HL-60/S4 treated with phorbol 12-myristate 13-acetate at 8.2 ng/mL for 4 days and 3 days (cell line): ENCODE measurements around the gene GALNT8.
"Not testable (repeated sequence)": the region's sequence is repeated elsewhere in the genome, so short reads cannot be mapped to it uniquely, and the experiment has no call there.

Experiments
- in situ Hi-C: fragments of 300-500 bp; cut with MboI; formaldehyde crosslinking; loops from 2 replicates; pipeline ENCODE4 v1.15.0; 2022; ENCODE audit warnings: low sequenced_read_pairs

Gene GALNT8

DNA sequence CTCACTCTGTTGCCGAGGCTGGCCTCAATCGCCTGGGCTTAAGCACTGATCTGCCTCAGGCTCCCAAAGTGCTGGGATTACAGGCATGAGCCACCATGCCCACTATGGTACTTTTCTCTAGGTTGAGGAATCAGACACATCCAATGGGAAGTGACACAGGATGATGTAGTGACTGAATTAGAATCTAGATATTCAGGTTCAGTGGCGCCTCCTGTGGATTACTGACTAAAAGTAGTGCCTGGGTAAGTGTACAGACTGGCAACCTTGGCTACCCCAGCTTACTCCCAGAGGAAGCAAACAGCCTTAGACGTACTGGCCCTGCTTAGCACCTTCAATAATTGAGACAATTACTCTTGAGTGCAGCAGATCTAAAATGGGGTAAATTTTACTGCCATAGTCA, 22.8 kb downstream of the GALNT8 start:
- in situ Hi-C loops = no loop called here

DNA sequence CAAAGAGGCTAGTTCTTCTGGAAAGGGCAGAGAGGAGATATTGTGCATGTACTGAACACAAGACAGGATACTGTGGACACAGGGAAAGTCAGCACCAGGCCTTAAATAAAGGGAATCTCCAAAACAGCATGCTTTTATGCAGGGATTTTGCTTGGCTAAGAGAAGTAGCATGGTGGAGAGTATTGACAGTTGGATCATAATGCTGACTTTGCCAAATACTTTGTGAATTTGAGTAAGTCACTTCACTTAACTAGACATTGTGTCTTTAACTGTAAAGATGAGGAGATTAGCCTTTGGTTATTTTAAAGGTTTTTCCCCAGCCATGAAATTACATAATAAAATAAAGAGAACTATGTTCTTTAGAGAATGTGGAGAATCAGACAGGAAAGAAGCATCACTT, 24.5 kb downstream of the GALNT8 start:
- in situ Hi-C loops = no loop called here

DNA sequence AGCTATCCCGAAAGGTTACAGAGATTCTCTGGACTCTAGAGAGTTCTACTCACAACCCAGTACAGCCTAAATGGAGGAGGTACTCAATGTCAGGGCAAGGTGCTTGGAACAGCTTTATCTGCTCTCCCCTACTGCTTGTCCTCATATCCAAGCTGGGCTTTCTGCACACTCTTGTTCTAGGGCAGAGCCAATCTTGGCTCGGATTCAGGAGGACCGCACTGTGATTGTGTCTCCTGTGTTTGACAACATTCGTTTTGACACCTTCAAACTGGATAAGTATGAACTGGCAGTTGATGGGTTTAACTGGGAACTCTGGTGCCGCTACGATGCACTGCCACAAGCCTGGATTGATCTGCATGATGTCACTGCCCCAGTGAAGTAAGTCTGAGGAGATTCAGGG, 25.0 kb downstream of the GALNT8 start:
- in situ Hi-C loops = no loop called here

DNA sequence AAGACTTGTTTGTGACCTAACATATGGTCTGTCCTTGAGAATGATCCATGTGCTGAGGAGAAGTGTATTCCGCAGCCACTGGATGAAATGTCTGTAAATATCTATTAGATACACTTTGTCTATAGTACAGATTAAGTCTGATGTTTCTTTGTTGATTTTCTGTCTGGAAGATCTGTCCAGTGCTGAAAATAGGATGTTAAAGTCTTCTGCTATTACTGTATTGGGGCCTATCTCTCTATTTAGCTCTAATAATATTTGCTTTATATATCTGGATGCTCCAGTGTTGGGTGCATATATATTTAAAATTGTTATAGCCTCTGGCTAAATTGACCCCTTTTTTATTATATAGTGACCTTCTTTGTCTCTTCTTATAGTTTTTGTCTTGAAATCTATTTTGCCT, 31.5 kb downstream of the GALNT8 start:
- in situ Hi-C loops = not testable (repeated sequence)

DNA sequence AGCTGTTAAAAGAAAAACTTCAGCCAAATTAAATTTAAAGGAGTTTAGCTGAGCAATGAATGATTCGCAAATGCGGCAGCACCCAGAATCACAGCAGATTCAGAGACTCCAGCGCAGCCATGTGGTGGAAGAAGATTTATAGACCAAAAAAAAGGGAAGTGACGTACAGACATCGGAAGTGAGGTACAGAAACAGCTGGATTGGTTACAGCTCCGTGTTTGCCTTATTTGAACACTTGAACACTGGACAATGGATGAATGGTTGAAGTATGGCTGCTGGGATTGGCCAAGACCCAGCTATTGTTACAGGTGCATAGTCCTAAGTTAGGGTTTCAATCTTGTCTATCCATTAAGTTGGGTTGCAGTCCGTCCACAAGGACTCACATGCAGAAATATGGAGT, 42.6 kb downstream of the GALNT8 start:
- in situ Hi-C loops = no loop called here

DNA sequence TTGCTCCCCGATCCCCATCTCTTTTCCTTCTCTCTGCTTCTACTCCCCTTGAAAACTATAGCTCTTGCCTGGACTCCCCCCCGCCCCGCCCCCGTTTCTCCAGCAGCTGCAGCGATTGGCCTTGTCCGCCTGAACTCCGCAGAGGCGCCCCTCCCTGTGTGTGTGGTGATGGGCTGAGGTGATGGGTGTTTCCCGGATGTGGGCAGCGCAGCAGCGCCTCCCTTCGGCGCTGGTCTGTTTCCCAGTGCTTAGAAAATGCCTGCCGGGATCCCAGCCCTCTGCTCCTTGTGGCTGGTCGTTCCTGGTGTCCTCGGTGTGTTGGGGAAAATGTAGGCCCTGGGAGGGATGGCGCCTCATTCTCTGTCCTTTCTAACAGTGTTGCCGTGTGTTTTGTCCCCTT, 43.3 kb downstream of the GALNT8 start:
- in situ Hi-C loops = no loop called here

DNA sequence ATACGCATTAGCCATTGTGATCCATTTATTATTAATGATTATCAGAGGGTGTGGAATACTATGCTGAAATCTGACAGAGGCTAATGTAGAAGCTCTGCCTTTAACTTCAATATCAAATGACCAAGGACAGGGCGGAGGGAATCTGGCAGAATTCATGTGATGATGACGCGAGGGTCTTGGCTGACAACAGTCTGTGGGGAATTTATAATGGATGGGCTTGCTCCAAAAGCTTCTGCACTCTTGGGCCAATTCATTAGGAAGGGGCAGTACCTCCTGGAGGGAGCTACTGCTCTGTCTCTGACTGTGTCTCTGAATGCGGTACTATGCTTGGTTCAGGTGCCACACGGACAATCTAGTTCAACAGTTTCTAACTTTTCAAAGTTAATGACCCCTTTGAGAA, 46.2 kb downstream of the GALNT8 start:
- in situ Hi-C loops = no loop called here

DNA sequence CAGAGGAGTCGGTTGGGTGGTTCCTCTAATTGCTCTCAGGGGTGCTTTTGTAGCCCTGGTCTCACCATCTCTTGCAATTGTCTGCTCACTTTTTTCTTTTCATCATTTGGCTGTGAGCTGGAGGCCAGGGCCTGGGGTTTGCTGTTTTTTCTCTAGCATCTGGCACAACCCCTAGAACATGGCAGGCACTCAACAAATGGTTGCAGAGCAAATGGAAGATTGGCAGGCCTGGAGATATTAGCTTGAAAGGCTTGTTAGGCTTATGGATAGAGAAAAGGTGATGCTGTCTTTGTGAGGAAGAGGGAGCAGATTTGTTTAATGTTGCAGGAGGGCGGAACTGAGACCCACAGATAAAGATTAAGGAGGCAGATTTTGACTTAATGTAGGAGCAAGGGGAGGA, 47.0 kb downstream of the GALNT8 start:
- in situ Hi-C loops = no loop called here

DNA sequence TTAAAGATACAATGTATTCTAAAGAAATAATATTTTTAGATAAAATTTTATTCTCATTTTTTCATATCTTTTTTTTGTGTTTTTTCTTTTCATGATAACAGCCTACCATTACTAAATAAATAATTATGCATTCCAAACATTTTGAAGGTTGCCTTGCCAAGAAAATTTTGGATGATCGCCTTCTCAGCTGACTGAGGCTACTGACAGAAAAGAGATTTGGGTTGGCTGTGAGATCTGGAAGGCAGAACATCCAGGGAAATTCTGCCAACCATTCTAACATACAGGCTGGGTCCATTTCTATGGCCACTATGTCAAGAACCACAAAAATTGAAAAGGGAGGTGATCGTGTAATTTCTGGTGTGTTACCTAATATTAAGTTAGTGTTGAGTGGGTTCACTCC, 48.1 kb downstream of the GALNT8 start:
- in situ Hi-C loops = no loop called here

DNA sequence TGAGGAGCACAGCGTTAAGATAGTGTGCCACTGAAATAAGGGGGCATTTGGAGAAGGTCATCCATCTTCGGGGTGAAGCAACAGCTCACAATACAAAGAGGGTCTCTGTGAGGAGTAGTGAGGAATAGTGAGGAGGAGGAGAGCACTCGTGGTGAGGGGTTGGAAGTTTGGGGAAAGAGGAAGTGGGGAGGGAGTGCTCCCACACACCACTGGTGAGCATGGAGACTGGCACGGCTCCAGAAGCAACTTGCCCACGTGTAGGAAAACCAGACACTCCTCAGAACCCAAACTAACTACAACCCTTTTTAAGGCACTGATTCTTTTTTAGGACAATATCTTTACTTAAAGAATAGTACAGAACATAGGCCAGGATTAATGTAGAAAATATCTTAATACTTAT, 48.9 kb downstream of the GALNT8 start:
- in situ Hi-C loops = no loop called here

DNA sequence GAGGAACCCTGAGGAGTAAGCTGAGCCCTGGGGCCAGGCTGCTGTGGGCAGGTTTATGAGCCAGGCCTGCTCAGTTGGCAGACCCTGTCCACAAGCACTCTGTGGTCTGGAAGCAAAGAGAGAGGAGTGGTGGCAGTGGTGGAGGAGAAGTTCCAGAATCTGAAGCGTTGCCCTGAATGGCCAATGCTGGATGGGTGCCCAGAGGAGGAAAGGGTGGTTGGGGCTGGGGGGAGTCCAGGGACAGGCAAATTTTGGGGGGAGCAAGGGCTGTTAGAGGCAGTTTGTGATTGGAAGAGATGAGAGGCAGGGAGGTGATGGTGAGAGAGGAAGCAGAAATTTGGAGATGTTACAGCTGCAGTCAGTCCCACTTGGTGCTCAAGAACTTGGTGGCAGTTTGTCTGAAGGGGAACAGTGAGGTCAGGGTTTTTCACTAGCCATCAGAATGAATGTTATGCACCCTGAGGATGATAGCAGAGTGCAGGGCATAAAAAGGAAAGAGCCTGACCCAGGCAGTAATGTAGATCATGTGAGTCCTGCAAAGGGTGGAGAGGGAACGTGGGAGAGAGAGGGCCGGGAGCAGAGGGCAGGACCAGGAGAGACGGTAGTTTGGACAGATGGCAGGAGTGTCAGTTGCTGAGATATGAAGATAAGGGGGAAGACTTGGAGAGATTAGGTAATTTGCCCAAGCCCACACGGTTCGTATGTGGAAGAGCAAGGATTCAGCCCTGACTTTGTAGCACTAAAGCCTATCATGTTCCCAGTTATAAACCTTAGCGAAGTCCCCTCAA, 51.2 kb downstream of the GALNT8 start:
- in situ Hi-C loops = no loop called here

DNA sequence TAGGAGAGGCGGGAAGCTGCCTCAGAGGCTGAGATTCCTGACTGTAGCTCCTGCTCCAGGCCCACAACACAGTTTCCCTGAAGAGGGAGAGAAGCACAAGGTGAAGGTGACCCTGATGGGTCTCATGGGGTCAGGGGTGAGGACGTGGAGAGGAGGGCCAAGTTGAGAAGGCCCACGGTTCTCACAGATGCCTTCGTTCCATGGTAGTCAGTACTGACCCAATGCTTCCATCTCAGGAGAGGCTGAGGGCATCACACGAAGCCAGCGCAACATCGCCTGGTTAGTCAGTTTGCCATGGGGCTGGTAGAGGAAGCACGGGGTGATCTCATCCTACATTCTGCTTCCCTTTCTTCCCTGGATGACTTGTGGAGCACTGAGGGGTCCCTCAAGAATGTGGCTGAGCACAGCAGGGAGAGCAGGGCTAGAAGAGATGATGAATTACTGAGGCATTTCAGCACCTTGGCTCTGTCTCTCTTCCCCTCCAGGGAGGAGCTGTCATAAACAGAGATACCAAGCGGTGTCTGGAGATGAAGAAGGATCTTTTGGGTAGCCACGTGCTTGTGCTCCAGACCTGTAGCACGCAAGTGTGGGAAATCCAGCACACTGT, 51.9 kb downstream of the GALNT8 start:
- in situ Hi-C loops = no loop called here

DNA sequence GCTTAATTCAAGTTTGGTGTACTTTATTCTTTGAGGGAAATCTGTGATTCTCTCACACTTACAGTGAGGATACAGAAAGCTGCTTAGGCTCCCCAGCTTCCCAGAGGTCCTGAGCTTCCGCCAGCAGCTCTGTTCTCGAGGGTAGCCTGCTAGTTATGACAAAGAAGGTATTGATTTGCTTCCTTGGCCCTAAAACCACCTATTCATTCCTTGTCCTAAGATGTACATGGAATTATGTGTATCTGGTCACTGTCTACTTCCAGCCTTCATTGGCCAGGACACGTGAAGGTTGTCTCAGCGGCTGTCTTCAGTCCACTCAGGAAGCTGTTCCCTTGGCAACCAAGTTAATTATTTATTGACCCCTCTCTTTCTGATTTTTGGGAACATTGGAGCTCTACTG, 55.7 kb downstream of the GALNT8 start:
- in situ Hi-C loops = no loop called here

DNA sequence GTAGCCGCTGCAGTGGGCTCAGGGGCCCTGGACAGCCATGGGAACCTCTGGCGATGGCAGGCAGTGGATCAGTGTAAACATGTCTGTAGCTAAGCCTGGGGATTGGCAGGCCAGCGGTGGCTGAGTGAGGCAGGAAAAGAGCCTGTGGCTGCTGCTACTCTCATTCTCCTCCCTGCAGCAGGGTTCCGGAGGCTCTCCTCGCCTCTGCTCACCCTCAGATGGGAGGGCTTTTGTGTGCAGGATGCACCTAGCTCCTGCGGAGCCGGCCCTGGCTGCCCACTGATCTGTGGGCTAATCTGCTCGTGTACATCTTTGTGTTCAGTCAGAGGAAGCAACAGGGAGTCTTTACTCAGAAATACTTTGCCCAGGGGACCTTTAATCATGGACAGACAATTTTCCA, 59.5 kb downstream of the GALNT8 start:
- in situ Hi-C loops = no loop called here

DNA sequence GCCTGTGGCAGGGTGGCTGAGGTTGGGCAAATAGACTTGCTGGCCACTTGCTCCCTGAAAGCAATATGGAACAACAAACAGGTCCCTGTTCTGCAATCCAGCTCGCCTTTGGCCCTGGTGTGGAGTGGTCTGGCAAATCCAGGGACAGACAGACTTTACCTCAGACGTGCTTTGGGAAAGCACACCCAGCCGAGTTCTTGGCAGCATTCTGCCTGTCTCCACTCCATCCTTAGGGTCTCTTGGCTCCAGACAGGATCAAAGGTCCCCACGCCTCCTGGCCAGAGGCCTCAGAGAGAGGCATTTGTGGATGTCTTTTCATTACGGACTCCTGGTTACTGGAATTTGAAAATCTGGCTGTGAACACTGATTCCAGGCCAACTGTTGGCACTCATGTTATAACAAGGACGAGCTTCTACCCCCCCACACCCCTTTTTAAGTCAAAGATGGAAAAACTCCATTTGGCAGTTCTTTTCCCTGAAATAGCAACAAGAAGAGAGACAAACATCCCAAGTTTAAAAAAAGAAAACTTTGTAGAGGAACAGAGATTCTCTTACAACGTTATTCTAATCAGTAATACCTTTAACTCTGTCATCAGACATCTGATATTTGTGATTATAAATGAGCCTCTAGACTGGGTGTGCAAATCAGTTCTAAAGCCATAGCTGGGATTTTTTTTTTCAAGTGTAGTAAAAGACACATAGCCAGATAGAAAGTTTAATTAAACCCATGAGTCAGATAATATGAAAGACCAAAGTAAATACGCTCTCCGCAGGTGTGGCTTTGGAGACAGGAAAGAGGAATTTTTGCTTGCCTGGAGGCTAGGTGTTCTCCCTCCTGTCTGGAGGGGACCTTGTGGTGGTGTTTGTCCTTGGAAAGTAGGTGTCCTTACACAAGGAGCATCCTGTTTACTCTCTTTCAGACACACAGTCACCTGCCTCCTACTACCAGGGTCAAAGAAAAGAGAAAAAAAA, 60.7 kb downstream of the GALNT8 start:
- in situ Hi-C loops = no loop called here

DNA sequence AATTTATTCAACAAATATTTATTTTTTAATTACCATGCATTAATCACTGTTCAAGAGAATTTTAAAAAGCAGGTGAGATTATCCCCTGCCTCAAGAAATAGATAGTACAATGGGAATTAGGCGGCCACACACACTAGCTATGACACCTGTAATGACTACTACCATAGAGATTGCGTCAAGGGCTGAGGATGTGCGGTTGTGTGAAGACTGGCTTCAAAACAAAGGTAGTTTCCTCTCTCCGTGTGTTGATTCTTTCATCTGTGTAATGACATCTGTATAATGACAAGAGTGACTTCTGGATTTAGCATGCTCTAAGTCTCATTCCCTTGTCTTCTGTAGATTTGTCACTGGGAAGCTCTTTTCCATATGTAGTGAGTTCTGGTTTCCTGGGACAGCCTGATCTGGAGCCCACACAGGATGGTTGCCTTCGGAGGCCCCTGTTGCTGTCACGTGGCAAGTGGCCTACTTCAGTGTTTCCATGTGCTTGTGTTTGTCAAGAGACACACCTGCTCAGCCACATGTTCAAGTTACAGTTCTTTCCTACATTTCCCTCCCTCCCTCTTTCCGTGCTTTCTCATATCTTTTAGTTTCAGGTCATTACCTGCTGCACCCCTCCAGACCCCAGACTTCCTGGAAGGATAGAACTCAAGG, 64.3 kb downstream of the GALNT8 start:
- in situ Hi-C loops = no loop called here

DNA sequence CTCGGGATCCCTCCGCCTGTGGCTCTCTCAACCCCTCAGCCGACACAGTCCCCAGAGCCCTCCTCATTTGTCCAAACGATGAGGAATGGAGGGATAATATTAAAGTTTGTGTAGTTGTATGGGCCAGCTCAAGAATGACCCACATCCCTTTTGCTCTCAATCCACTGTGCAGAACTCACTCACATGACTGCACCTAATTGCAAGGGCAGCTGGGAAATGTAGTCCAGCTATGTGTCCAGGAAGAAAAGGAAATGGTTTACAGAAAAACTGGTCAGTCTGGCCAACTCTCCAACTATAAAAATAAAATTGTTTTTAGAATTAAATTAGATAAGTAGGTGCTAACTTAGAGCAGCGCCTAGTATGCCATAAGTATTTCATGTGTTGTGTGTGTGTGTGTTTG, 66.6 kb downstream of the GALNT8 start:
- in situ Hi-C loops = no loop called here

DNA sequence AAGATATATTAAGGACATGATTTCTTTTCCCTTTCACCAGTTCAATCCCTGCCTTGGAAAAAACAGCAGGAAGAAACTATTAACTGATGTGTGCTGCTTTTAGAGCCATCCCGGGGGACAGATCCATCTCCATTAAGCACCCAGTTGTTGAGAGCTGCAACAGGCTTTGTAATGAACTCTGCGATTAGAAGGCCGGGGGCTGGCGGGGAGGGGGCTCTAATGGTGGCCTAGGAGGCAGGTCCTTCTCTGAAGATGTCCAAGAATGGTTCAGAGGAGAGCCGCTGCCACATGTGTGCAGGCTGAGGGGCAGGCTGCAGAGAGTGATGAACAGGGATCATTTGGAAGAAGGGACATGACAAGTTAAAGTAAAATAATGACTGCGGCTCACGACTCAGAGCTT, 67.8 kb downstream of the GALNT8 start:
- in situ Hi-C loops = no loop called here

DNA sequence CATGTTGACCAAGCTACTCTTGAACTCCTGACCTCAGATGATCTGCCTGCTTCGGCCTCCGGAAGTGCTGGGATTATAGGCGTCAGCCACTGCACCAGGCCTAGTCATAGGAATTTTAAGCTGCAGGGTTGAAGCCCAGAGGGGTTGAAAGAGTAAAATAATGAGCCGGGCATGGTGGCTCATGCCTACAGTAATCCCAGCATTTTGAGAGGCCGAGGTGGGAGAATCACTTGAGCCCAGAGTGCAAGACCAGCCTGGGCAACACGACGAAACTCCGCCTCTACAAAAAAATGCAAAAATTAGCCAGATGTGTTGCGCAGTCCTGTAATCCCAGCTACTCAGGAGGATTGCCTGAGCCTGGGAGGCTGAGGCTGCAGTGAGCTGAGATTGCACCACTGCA, 69.6 kb downstream of the GALNT8 start:
- in situ Hi-C loops = no loop called here

DNA sequence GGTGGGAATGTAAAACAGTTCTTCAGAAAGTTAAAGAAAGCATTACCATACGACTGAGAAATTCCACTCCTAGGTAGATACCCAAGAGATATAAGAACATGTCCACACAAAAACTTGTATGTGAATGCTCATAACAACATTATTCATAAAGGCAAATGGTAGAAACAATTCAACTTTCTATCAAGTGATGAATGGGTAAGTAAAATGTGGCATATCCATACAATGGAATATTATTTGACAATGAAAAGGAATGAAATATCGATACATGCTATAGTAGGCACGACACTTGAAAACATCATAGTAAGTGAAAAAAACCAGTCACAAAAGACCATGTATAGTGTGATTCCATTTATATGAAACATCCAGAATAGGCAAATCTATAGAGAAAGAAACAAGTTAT, 71.3 kb downstream of the GALNT8 start:
- in situ Hi-C loops = no loop called here

DNA sequence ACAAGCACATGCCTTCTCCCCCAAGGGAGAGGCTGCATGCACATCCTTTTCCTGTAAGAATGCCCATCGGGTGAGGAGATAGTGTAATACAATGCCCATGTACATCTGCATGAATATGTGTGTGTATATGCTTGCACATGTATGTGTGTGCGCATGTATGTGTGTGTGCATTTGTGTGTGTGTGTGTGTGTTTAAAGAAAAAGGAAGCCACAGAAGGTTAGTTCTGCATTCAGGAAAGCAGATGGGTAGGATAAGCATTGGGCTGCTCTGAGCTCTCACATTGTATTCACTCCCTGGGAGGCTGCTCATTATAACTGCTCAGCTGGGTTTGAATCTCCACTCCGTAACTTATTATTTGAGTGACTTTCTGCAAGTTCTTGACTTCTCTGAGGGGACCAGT, 74.3 kb downstream of the GALNT8 start:
- in situ Hi-C loops = no loop called here
